GM21717 (cell line): ENCODE measurements around the gene FXYD6.
"Not testable (repeated sequence)": the region's sequence is repeated elsewhere in the genome, so short reads cannot be mapped to it uniquely, and the experiment has no call there.

Source experiments
- ATAC-seq: cut with Tn5 transposase; IDR thresholded peaks from one replicate; pipeline ENCODE4 v1.9.1; 2021; ENCODE audit warnings: mild to moderate bottlenecking, moderate library complexity; ENCODE audit not compliant: unreplicated experiment

FXYD6 gene

DNA sequence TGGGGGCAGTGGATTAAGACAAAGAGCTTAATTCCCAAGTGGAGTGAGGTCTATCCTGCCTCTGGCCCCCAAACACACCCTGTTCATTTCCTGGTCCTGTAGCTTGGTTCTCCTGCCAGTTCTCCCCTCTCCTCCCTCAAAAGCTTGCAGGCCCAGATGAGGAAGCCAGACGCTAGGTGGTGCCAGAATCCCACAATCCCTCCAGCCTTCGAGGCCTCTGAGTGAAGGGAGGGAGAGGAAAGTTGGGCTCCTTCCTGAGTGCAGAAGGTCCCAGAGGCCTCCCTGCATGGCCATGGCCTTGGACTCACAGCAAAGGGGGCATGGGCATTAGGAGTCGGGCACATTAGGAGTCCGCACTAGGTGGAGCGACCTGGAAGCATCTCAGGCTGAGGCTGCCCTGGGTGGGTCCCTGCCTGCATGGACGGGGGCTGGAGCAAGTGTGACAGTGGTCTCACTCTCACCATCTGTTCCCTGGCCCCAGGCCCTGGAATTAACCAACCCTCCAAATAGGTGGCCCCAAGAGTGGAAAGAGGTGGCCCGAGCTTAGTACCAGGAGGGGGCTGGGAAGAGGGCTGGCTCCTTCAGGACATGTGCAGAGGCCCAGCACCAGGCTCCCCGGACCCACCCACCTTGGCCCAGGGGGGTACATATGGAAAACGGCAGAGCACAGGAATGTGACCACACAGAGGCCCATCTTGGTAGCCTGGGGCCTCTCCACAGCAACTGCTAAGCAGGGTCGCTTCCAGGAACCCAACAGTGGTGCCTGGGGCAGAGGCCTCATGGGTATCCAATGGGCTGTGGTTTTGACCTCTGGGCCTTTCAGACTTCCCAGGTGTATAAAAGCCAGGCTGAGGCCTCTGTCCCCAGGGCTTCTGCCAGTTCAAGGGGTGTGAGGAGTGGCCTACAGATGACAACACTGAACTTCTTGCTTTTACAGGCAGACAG is 57.1 kb downstream of the FXYD6 start:
- no peak for ATAC-seq

DNA sequence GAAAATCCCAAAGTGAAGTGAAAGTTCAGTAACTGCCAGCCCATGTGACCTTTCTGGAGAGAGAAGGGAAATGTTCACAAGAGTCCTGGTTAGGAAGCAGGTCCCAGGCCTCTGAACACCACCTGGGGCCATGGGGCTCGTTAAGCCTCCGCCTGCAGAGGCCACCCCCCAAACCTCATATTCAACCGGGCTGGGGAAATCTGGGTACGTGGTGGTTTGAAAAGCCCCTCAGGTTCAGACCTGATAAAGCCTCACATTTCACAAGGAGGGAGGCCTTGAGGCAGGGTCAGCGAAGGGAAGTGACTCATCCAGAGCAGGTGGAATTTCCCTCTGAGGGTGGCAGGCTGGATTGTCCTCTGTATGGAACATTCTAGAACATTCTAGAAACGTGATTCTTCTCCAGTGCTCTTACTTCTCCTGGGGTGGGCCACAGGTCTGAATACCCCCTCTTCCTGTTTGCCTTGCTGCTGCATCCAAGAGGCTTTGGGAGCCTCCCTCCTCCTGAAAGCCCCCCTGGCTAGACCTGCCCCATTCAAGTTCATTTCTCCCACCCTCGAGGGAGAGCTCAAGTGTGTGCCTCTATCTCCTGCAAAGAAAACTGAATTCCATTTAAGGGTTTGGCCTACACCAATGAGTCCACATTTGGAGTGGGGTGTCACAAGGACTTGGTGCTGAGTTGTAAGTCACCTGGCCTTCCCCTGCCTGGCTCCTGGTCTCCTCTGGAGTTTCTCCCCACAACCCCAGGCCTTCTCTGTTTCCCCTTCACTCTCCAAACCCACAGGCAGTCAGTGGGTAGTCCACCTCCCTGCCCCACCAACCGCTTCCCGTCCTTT is 58.2 kb downstream of the FXYD6 start:
- no peak for ATAC-seq

DNA sequence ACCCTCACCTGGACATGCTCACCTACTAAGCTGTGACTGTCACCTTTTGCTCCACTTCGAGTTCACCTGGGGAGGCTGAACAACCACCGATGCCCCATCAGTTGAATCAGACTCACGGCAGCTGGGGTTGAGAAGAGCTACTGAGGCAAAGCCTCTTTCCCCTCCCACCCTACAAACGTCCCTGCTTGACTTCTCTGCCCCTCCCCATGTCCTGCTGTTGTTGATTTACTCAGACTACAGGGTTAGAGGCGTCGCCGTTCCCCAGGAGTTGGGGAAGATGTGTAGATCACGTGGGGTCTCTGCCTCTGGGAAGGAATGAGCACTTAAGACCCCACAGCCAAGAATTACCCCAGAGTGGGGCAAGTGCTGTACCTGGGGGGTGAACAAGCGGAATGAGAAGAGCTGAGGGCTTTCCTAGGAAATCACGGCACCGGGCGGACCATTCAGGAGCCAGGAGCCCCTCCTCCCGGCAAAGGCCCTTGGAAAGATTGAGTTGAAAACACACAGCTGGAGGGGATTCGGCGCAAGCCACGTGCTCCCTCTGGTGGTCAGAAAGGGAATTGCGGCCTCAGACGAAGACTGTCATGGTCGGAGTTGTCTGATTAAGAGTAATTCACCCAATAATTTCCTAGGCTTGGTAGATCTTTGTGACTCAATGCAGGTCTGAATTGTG is 59.0 kb downstream of the FXYD6 start:
- ATAC-seq: no peak

DNA sequence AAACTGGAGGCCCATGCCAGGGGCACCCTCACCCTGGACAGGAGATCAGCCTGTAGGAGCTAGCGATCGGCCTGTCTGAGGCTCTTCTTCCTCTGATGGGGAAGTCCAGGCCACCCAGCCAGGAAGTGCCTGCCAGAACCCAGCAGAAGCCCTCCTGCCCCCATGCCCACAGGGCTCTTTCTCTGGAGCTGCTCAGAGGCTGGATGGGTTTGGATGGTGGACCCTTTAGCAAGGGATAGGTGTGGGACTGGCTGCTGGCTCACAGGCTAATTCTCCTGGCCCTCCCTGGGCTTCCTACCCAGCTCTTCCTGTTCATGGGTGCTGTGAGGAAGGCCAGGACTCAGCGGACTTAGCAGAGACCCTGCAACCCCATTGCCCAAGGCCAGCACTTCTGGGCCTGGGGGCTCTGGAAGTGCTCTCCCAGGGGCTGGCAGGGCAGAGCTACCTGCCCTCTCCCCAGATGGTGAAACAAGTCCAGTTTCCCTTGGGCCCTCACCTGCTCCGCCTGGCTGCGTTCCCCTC is 59.6 kb downstream of the FXYD6 start:
- ATAC-seq: no peak

DNA sequence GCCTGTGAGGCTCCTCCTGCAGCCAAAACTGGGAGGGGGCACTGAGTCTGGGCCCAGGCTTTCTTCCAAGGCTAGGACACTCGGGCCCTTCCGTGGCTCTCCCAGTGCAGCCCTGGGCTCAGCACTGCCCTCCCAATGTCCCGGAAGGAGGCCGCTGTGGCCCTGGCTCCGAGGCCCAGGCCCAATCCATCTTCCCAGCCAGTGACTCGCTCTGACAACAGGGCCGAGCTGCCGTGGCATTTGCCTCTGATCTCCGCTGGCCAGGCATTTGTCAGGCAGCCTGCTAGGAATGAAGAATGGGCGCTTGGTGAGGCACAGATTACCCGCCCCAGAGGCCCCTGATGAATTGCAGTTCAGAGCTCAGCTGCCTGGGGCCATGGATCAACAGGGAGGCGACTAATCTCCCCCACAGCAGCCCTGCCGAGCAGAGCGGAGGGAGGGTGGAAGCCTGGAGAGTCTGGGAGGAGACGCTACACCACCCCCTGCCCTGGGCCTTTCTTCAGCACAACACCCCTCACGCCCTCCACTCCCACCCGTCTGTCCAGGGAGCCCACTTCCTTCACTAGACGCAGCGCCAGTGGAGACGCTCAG is 60.2 kb downstream of the FXYD6 start:
- no peak for ATAC-seq

DNA sequence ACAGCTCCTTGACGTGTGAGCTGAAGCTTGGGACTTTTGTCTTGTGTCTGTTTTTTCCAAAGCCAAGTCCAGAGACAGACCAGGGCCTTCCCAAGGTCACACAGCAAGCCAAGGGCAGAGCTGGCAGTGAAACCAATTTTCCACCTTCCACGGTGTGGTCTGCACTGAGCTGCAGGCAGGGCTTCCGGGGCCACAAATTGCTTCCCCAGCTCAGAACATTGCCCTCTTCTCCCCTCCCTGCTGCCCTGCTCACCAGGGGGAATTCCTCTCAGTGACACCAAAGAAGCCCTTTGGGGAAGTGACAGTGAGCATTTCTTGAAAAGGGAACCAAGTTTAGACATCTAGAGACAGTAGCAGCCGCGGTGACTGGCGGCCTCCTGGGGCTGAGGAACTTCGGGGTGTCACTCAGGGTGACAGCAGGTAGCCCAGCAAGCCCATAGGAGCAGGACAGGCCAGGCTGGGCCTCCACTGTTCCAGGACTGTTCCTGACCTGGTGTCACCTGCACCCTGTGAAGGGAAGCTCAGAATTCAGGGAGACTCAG is 61.1 kb downstream of the FXYD6 start:
- peak; percentile 66 for ATAC-seq

DNA sequence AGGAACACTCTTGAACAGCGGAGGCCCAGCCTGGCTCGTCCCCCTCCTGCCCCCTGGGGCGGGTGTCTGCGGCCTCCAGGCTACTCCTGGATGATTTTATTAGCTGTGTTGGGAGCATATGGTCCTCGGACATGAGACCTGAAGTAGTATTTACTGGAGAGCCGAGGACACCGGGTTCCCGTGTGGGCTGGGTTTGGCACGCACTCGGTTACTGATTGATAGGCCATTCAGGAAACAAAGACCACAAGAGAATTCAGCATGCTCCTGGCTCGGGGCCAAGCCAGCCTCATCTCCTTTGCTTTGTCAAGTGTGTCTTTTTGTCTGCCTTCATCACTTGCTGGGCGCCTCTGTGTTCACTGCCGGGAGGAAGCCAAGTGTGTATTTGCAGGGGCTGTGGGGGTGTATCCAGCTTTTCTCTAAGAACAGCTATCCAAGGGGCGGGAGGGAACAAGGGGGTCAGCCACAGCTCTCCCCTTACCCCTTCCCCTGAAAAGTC is 61.6 kb downstream of the FXYD6 start:
- peak; percentile 33 for ATAC-seq

DNA sequence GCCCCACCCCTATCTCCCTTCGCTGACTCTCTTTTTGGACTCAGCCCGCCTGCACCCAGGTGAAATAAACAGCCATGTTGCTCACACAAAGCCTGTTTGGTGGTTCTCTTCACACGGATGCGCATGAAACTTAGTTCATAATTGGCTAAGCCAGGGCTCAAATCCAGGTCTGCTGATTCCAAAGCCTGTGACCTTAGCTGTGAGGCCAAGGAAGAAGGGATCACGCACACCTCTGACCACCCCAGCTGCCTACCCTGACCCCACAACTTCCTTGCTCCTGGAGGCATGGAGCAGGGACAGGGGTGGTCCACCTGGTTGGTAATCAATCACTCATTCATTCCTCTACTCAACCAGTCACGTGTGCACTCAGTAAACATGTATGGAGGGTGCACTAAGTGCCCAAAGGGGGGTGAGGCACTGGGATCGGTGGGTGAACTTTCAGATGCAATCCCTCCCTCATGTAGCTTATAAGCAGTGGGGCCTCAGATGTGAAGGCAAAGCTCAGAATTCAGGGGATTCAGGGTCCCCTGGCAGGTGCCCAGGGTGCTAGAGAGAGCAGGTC is 62.2 kb downstream of the FXYD6 start:
- ATAC-seq: no peak

DNA sequence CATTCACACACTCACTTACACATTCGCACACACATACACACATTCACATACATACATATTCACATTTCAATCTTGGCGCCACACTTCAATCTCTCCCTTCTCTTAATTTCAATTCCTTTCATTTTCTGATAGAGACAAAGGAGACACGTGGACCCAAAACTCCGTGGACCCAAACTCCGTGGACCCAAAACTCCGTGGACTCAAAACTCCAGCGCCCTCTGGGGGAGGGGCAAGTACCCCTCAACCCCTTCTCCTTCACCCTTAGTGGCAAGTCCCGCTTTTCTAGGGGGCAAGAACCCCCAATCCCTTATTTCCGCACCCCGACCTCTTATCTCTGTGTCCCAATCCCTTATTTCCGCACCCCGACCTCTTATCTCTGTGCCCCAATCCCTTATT is 66.4 kb downstream of the FXYD6 start:
- ATAC-seq: not testable (repeated sequence)

DNA sequence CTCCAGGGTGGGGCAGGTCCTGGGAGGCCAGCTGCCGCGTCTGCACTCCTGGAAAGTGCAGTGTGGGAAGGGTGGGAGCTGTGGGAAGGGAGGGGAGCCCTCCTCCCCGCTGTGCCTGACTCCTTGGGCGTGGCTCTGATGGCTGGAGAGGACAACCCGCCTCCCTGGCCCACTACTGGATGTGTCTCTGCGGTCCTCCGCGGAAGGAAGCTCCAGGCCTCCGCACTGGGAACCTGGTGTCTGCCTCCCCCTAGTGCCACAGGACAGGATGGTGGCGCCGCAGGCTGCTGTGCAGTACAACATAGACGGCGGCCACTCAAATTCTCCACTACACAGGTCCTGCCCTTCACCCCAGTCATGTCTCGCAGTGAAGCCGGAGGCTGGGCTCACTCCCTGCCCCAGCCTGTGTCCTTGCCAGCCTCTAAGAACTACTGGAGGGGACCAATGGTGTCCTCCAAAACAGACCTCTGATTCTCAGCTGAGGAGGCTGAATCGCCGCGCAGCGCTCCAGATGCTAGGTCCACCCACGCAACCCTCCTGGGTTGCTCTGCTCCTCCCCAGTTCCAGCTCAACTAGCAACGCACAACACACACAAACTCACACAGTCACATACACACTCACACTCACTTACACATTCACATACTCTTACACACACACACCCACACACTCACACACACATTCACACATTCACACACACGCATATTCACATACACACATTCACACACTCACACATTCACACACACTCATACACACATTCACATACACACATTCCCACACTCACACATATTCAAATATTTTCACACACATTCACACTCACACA is 67.0 kb downstream of the FXYD6 start:
- no peak for ATAC-seq

DNA sequence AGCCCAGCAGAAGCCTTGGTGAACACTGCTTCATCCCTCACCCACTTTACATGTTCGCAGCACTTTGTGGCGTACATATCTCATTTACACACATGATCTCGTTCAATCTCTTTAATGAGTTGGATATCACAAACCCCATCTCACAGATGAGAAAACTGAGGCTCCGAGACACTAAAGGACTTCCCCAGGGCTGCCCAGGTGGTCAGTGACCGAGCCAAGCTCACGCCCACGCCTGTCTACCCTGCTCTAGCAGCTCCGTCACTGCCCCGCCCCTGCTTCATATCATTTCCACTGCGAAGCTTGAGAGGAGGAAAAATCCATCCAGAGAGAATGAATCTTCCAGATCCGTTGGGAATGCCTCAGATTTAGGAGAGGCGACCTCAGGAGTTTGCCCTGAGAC is 67.7 kb downstream of the FXYD6 start:
- ATAC-seq: no peak

DNA sequence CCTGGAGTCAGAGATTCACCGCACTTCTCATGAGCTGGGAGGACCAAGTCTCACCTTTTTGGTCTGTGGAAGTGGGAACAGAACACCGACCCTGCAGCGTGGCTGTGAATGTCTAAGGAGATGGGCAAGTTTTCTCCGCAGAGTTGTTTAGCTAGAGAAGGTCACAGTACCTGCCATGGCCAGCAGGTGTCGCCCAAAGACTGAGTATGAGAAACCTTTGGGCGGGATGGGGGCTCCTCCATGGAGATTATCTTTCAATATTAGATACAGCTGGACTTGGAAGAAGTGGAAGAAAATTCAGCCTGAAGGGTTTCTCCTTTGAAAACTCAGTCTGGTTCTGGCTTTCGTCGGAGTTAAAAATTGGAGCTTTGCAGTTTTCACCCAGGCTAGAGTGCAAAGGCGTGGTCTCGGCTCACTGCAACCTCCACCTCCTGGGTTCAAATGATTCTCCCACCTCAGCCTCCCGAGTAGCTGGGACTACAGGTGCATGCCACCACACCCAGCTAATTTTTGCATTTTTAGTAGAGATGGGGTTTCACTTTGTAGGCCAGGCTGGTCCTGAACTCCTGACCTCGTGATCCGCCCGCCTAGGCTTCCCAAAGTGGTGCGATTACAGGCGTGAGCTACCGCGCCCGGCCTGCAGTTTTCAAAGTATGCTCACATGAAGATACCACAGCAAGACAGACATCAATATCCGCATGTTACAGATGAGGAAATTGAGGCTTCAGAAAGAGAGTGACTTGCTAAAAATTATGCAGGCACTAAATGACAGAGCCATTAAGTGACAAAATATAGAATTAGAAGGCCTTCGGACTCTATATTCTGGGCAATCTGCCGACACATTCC is 68.8 kb downstream of the FXYD6 start:
- ATAC-seq: no peak

DNA sequence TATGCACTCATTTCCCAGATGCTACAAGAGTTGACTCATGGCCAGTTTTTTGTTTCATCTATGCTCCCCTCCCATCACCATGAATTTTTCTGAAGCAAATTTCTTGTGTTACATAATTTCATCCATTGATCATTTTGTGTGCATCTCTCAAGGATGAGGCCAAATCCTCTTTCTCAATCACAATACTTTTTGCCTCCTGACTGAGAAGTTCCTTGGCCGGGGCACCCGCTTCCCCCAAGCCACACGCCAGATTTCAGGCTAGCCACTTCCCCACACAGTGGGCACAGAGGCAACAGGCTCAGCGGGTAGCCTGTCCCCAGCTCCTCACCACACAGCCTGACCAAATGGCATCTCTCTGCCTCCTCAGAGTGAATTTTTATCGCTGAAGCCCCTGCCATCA is 69.6 kb downstream of the FXYD6 start:
- no peak for ATAC-seq

DNA sequence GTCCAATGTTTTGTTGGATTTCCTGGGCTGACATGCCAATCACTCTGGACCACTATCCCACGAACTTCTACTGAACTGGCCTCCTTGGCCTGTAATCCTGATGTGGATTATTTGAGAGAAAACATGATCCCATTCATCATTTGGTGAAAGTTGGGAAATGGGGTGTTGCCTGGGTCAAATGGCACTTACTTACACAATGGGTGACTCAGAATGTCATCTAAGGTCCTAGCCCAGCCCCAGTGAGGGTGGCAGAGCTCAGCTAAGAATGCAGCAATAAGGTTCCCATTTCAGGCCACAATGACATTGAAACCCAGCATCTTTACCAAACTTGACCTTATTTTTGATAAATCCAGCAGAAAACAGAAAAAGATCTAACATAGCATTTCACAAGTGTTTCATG is 71.4 kb downstream of the FXYD6 start:
- ATAC-seq: no peak

DNA sequence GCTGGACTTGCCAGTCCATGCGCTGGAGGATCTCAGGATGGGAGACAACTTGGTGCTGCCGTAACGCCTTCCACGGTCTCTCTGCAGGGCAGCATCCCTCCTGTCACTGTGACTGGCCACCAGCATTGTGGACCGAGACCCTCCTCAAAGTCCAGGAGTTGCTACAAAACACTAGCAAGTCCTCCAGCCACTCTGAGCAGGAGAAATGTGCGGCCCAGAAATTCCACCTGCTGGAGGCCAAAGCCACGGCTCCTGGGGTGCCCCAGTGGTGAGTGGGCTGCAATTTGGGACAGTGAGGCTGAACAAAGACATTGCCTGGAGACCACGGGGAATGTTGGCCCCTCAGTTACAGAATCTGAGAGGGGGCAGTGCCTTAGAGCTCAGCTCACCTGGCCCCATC is 72.6 kb downstream of the FXYD6 start:
- no peak for ATAC-seq

DNA sequence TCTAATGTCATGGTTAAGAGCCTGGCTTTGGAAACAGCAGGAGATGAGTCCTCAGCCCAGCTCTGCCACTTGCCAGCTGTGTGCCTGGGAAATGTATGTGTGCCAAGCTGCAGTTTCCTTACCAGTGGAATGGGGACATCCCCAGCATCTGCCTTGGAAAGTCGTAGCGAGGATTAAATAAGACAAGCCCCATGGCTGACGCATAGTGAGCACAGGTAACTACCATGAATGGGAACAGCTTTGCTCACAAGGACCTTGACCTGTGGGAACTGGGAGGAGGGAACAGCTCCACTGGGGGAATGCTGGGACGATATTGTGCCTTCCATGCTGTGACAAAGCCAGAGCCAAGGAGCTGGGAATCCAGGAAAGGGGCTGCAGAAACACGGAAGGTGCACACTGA is 76.8 kb downstream of the FXYD6 start:
- ATAC-seq: no peak

DNA sequence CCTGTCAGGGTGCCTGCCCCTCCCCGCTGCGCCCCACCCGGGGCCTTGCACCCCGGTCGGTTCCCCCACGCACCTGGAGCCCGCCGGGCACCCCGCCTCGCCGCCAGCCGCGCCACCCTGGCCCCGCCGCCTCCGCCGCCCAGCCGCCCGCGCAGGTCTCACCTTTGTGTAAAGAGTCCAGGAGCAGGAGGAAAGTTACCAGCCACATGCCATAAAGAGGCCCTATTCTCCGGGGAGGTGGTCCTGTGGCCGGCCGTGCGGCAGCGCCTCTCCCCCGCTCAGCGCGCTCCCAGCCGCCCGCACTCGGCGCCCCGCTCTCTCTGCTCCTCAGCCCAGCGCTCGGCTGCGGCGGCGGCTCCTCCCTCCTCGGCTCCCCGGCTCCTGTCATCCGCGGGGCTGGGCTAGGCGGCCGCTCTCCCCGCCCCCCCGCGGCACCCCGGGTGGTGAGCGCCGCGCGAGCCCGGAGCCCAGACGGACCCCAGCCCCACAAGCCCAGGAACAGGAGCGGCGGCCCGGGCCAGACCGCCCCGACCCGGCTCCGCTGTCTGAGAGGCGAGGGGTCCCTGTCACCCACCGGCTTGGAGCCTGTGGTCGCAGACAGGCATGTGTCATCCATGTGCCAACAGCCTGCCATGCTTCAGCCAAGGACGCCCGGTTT is 79.5 kb downstream of the FXYD6 start, which contains the start of gene DSCAML1:
DSCAML1 (minus strand) TSS at position 345 of the 658 bp plus-strand sequence; CDS start at position 208, 137 bp downstream.
- ATAC-seq: no peak

DNA sequence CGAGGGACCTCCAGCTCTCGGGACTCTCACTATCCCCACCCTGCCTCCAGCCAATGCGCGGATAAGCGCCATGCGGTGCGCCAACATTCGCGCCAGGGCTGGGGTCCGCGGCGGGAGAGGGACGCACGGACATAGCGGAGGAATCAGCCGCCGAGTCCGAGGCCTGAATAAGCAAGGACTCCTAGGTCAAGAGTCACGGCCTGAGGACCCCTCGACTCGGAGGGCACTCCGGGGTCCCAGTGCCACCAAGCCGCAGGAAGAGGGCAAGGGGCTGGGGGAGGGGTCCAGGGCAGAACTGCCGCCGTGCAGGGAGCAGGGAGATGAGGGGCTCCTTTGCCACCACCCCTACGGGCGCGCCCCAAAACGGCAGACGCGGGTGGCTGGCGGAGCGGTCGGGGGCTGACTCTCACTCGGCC is 80.0 kb downstream of the FXYD6 start:
- no peak for ATAC-seq
